SK-N-SH (cell line): Measurements from ENCODE around the gene FSHR. TPM values are rescaled to one million over a fixed set of nuclear protein-coding genes. Genes with fewer than 3 reads are reported as not detected.

Source experiments
- CTCF ChIA-PET: fragments of 300-600, 350-600 bp; formaldehyde crosslinking; extraction: SDS; loops from one replicate; lab custom pipeline; 2021; lab: Yijun Ruan, JAX
- POLR2A ChIA-PET: fragments of 350-600 bp; sonication (Branson Sonifier 250); formaldehyde crosslinking; extraction: SDS; loops from one replicate; lab custom pipeline; 2020; ENCODE audit warnings: antibody characterized with exemption, inconsistent platforms; lab: Yijun Ruan, JAX
- DNase-seq: peaks from one replicate; pipeline ENCODE4 v3.0.0; 2012
- H2AFZ ChIP-seq: fragments of 200-600 bp; sonication (generic); 2 replicates; pipeline ENCODE4 v1.8.1; 2016; ENCODE audit warnings: antibody characterized with exemption, mild to moderate bottlenecking, low read depth
- H3F3A ChIP-seq: fragments of 200-600 bp; sonication (generic); replicated peaks from 2 replicates; pipeline ENCODE3; 2016; ENCODE audit warnings: antibody characterized with exemption, mild to moderate bottlenecking; ENCODE audit not compliant: insufficient read depth
- H3K27ac ChIP-seq, 2 experiments: fragments of 200-500 bp in 1 of 2; fragments of 200-600 bp in 1 of 2; sonication (Bioruptor generic) in 1 of 2; sonication (generic), shearing (Covaris generic) in 1 of 2; 2 replicates each; pipeline versions ENCODE4 v1.5.1 to v1.6.1; 2014 to 2016; ENCODE audit warnings: low read depth in 2 of 2, inconsistent platforms in 1 of 2, low read length in 1 of 2, mild to moderate bottlenecking in 1 of 2, mixed read lengths in 1 of 2
- H3K27me3 ChIP-seq: fragments of 200-600 bp; sonication (generic), shearing (Covaris generic); 2 replicates; pipeline ENCODE4 v1.6.1; 2016; ENCODE audit warnings: mixed run types; ENCODE audit not compliant: insufficient read depth
- H3K36me3 ChIP-seq, 2 experiments: fragments of 200-500 bp in 1 of 2; fragments of 200-600 bp in 1 of 2; sonication (Bioruptor generic) in 1 of 2; sonication (generic) in 1 of 2; replicated peaks in 1 of 2; 2 replicates each; pipeline versions ENCODE3 to v1.5.1; 2014 to 2016; ENCODE audit warnings: low read length in 1 of 2, mild to moderate bottlenecking in 1 of 2; ENCODE audit not compliant: insufficient read depth in 2 of 2, control insufficient read depth in 1 of 2
- H3K4me1 ChIP-seq, 2 experiments: fragments of 200-500 bp in 1 of 2; fragments of 200-600 bp in 1 of 2; sonication (Bioruptor generic) in 1 of 2; sonication (generic), shearing (Covaris generic) in 1 of 2; 2 replicates each; pipeline versions ENCODE4 v1.5.1 to v1.6.1; 2014 to 2016; ENCODE audit warnings: low read depth in 1 of 2, low read length in 1 of 2, mixed run types in 1 of 2; ENCODE audit not compliant: insufficient read depth in 2 of 2, control insufficient read depth in 1 of 2
- H3K4me2 ChIP-seq: fragments of 200-600 bp; sonication (generic), shearing (Covaris generic); 2 replicates; pipeline ENCODE4 v1.6.1; 2017; ENCODE audit warnings: mixed run types
- H3K4me3 ChIP-seq, 2 experiments: fragments of 200-500 bp in 1 of 2; fragments of 200-600 bp in 1 of 2; sonication (Bioruptor generic) in 1 of 2; sonication (generic), shearing (Covaris generic) in 1 of 2; 2 replicates each; pipeline versions ENCODE4 v1.5.1 to v1.8.1; 2014 to 2016; ENCODE audit warnings: low read depth in 2 of 2, inconsistent platforms in 1 of 2, low read length in 1 of 2, mild to moderate bottlenecking in 1 of 2, mixed read lengths in 1 of 2, moderate library complexity in 1 of 2
- H3K79me2 ChIP-seq: fragments of 200-600 bp; sonication (generic); 2 replicates; pipeline ENCODE4 v1.8.1; 2017; ENCODE audit warnings: mild to moderate bottlenecking; ENCODE audit not compliant: insufficient read depth
- H3K9ac ChIP-seq: fragments of 200-600 bp; sonication (generic); 2 replicates; pipeline ENCODE4 v1.6.1; 2017; ENCODE audit warnings: mixed run types
- H3K9me2 ChIP-seq: fragments of 200-600 bp; sonication (generic); 2 replicates; pipeline ENCODE4 v1.6.1; 2017; ENCODE audit warnings: mixed run types
- H3K9me3 ChIP-seq: fragments of 200-600 bp; sonication (generic); 2 replicates; pipeline ENCODE4 v1.6.1; 2017; ENCODE audit warnings: mixed run types, mild to moderate bottlenecking, moderate library complexity
- H4K20me1 ChIP-seq: fragments of 200-600 bp; sonication (generic); 2 replicates; pipeline ENCODE4 v1.6.1; 2017; ENCODE audit warnings: mild to moderate bottlenecking, mixed run types; ENCODE audit not compliant: insufficient read depth
- CTCF ChIP-seq: fragments of 200-600 bp; sonication (generic); IDR thresholded peaks from 2 replicates; pipeline ENCODE4 v1.6.1; 2017; ENCODE audit warnings: antibody characterized with exemption, mild to moderate bottlenecking, moderate library complexity
- ELF1 ChIP-seq: IDR thresholded peaks from 2 replicates; pipeline ENCODE4 v1.4.0; 2012
- EZH2phosphoT487 ChIP-seq: fragments of 200-600 bp; sonication (generic); IDR thresholded peaks from 2 replicates; pipeline ENCODE4 v1.6.1; 2017; ENCODE audit warnings: low read depth, mixed run types, mild to moderate bottlenecking, antibody characterized with exemption, moderate library complexity, borderline replicate concordance
- FOSL2 ChIP-seq: IDR thresholded peaks from 2 replicates; pipeline ENCODE4 v1.4.0; 2012; ENCODE audit warnings: low read depth, mild to moderate bottlenecking, moderate library complexity, borderline replicate concordance
- FOXJ3 ChIP-seq: sonication (generic); formaldehyde crosslinking; IDR thresholded peaks from 2 replicates; pipeline ENCODE4 v1.5.1; 2020; ENCODE audit warnings: mild to moderate bottlenecking, missing genetic modification reagents
- FOXM1 ChIP-seq: IDR thresholded peaks from 2 replicates; pipeline ENCODE4 v1.4.0; 2012; ENCODE audit warnings: low read depth, mild to moderate bottlenecking
- GABPA ChIP-seq: IDR thresholded peaks from 2 replicates; pipeline ENCODE4 v1.4.0; 2012; ENCODE audit warnings: low read depth, mild to moderate bottlenecking
- MEF2A ChIP-seq: IDR thresholded peaks from 2 replicates; pipeline ENCODE4 v1.4.0; 2012; ENCODE audit warnings: low read depth, borderline replicate concordance
- MXI1 ChIP-seq: IDR thresholded peaks from 2 replicates; pipeline ENCODE4 v1.6.1; 2012; ENCODE audit warnings: mild to moderate bottlenecking, low read depth, low read length, improper control_type of control experiment
- NFIC ChIP-seq: IDR thresholded peaks from 2 replicates; pipeline ENCODE4 v1.4.0; 2012; ENCODE audit warnings: borderline replicate concordance
- NRF1 ChIP-seq: IDR thresholded peaks from 2 replicates; pipeline ENCODE4 v1.6.1; 2012; ENCODE audit warnings: low read depth, mild to moderate bottlenecking, low read length
- POLR2AphosphoS5 ChIP-seq: IDR thresholded peaks from 2 replicates; pipeline ENCODE4 v1.6.1; 2012; ENCODE audit warnings: low read depth, low read length
- RCOR1 ChIP-seq: fragments of 150-350 bp; IDR thresholded peaks from 2 replicates; pipeline ENCODE4 v1.6.1; 2017; ENCODE audit warnings: antibody characterized with exemption, low read length
- RXRA ChIP-seq: IDR thresholded peaks from 2 replicates; pipeline ENCODE4 v1.4.0; 2012; ENCODE audit warnings: low read depth, mild to moderate bottlenecking, borderline replicate concordance
- SMC3 ChIP-seq: IDR thresholded peaks from 2 replicates; pipeline ENCODE4 v1.6.1; 2012; ENCODE audit warnings: low read depth, low read length, improper control_type of control experiment
- TCF12 ChIP-seq: IDR thresholded peaks from 2 replicates; pipeline ENCODE4 v1.4.0; 2012
- TEAD4 ChIP-seq: IDR thresholded peaks from 2 replicates; pipeline ENCODE4 v1.4.0; 2012; ENCODE audit warnings: mild to moderate bottlenecking, borderline replicate concordance; ENCODE audit not compliant: insufficient read depth
- YY1 ChIP-seq: IDR thresholded peaks from 2 replicates; pipeline ENCODE4 v1.4.0; 2012; ENCODE audit warnings: low read depth, mild to moderate bottlenecking
- ZBTB33 ChIP-seq: IDR thresholded peaks from 2 replicates; pipeline ENCODE4 v1.4.0; 2012; ENCODE audit warnings: low read depth, borderline replicate concordance
- WGBS: methylation state at CpG from one replicate; pipeline ENCODE4 v1.1.6; 2017; ENCODE audit warnings: low lambda C conversion rate; 5-methylcytosine and 5-hydroxymethylcytosine counted together
- polyA plus RNA-seq, 3 experiments: library from polyadenylated mRNA; depleted of rRNA; stranded (reverse); fragments of >200 nt; gene quantifications; 2 replicates each; pipeline ENCODE4 v1.2.3, GENCODE V29; 2012
- TF ChIP-seq, protein P1 (sequence below): IDR thresholded peaks from 2 replicates; pipeline ENCODE4; 2012
- TF ChIP-seq, protein P2 (sequence below): IDR thresholded peaks from 2 replicates; pipeline ENCODE4 v1.4.0; 2012; ENCODE audit warnings: low read depth, borderline replicate concordance

FSHR gene
- polyA plus RNA-seq, 1 of the 3 experiments (the other 2 are of a cell fraction): not detected

DNA sequence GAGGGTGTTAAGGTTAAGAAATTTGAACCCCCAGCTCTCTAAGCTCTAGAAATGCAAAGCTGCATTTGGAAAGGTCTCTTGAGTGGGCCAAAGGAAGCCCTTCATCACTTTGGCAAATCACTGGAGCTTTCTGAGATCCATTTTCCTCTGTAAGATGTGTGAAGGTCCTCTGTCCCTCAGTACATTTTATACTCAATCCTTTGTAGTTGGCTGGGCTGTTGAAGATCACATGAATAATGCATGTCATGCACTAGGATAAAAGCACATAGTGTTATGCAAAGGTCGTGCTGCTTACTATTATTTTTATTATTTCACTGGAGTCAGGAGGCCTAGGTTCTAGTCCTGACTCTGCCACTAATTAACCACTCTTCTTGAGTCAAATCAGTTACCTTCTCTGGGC is 124.9 kb downstream of the FSHR start:
- no peak for DNase-seq
- Histone ChIP-seq H3K4me3 (no peak overlapping the region), H3K4me2 (no peak overlapping the region), H3K4me1 (no peaks in the 10 kb centered on the region; a peak in 1 of 4 replicates), H4K20me1 (no peaks in the 10 kb centered on the region), H3K36me3 (no peaks in the 10 kb centered on the region), H3K9me3 (no peaks in the 10 kb centered on the region), H3K27me3 (no peaks in the 10 kb centered on the region)
- CTCF ChIA-PET: no interaction called here
- TF ChIP-seq RCOR1 (no peak), MXI1 (no peak), GABPA (no peak)
- TF ChIP-seq, protein P1, sequence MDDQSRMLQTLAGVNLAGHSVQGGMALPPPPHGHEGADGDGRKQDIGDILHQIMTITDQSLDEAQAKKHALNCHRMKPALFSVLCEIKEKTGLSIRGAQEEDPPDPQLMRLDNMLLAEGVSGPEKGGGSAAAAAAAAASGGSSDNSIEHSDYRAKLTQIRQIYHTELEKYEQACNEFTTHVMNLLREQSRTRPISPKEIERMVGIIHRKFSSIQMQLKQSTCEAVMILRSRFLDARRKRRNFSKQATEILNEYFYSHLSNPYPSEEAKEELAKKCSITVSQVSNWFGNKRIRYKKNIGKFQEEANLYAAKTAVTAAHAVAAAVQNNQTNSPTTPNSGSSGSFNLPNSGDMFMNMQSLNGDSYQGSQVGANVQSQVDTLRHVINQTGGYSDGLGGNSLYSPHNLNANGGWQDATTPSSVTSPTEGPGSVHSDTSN: no peak
- TF ChIP-seq, all 33 proteins: peak for 0
- Histone ChIP-seq H2AFZ (no peak overlapping the region), H3K9ac (no peak overlapping the region), H3K9me2 (no peaks in the 10 kb centered on the region), H3K27ac (no peak overlapping the region), H3F3A (no peaks in the 10 kb centered on the region), H3K79me2 (no peaks in the 10 kb centered on the region)
- WGBS: 17% methylated on average over 1 of the region's 1 CpG
- POLR2A ChIA-PET: no interaction called here

DNA sequence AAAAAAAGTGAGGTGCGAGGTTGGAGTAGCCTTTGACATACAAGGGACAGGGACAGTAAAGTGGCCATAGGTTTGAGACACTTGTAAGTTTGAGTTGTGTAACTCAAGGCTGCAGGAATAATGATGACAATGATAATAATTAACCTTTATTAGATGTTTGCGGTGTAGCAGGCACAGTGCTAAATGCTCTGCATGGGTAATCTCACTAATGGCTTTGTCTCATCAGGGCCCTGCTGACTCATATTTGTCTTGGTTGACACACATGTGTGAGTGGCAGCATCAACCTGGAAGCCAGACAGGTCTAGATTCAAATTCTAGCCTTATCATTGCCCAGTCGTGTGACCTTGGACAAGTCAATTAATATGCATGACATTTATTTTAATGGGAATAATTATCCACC is 126.2 kb downstream of the FSHR start:
- no peaks in the 10 kb centered on the region for H3K27me3 ChIP-seq
- WGBS: 34% methylated on average over 3 of the region's 3 CpGs
- H3K4me3 ChIP-seq: no peak overlapping the region
- H3K9ac ChIP-seq: no peak overlapping the region
- ChIA-PET CTCF (interaction anchor here (1.9 kb wide), 1 partner anchor 16 kb away, joined by 4 read pairs; no protein-coding TSS in a partner anchor), POLR2A (no interaction called here)
- no peak overlapping the region for H3K4me2 ChIP-seq
- TF ChIP-seq TEAD4: no peak
- no peak for TF ChIP-seq NFIC
- TF ChIP-seq GABPA: no peak
- no peak for TF ChIP-seq FOXJ3 (CRISPR knock-in tag)
- TF ChIP-seq NRF1: no peak
- no peak for TF ChIP-seq POLR2AphosphoS5
- TF ChIP-seq TCF12: no peak
- TF ChIP-seq EZH2phosphoT487: no peak
- no peak for TF ChIP-seq FOSL2
- no peak for TF ChIP-seq RXRA
- TF ChIP-seq, protein P2, sequence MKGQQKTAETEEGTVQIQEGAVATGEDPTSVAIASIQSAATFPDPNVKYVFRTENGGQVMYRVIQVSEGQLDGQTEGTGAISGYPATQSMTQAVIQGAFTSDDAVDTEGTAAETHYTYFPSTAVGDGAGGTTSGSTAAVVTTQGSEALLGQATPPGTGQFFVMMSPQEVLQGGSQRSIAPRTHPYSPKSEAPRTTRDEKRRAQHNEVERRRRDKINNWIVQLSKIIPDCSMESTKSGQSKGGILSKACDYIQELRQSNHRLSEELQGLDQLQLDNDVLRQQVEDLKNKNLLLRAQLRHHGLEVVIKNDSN: no peak
- TF ChIP-seq YY1: no peak
- no peak for TF ChIP-seq SMC3
- TF ChIP-seq ZBTB33: no peak
- TF ChIP-seq CTCF: no peak
- no peak for TF ChIP-seq MEF2A
- no peak for TF ChIP-seq FOXM1
- TF ChIP-seq ELF1: no peak
- no peaks in the 10 kb centered on the region for H3K36me3 ChIP-seq
- no peak for DNase-seq
- no peaks in the 10 kb centered on the region for H3K9me3 ChIP-seq
- no peaks in the 10 kb centered on the region for H4K20me1 ChIP-seq
- no peak overlapping the region for H2AFZ ChIP-seq
- no peaks in the 10 kb centered on the region for H3K9me2 ChIP-seq
- H3K79me2 ChIP-seq: no peaks in the 10 kb centered on the region
- H3K4me1 ChIP-seq: no peaks in the 10 kb centered on the region
- H3F3A ChIP-seq: no peaks in the 10 kb centered on the region
- no peak overlapping the region for H3K27ac ChIP-seq
